Subcutaneous abdominal adipose tissue (tissue), 5 donors: ENCODE results near the gene REV1.

Experiments used
- H3K27ac ChIP-seq: one replicate; pipeline ENCODE4 v1.7.0; 2013; ENCODE audit warnings: low read depth, mild to moderate bottlenecking, inconsistent platforms, low read length, moderate library complexity
- H3K27me3 ChIP-seq, 5 donors: one replicate each; pipeline ENCODE4 v1.7.0; 2013; ENCODE audit warnings: low read length in 5 of 5, inconsistent platforms in 1 of 5; ENCODE audit not compliant: control insufficient read depth in 5 of 5, insufficient read depth in 4 of 5
- H3K36me3 ChIP-seq, 5 donors: one replicate each; pipeline ENCODE4 v1.7.0; 2013; ENCODE audit warnings: low read length in 5 of 5; ENCODE audit not compliant: control insufficient read depth in 5 of 5, insufficient read depth in 5 of 5
- H3K4me1 ChIP-seq, 5 donors: one replicate each; pipeline ENCODE4 v1.7.0; 2013; ENCODE audit warnings: low read length in 5 of 5, mild to moderate bottlenecking in 3 of 5, moderate library complexity in 1 of 5; ENCODE audit not compliant: control insufficient read depth in 5 of 5, insufficient read depth in 5 of 5
- H3K4me3 ChIP-seq, 5 donors: one replicate each; pipeline ENCODE4 v1.7.0; 2013; ENCODE audit warnings: low read length in 5 of 5, low read depth in 1 of 5
- H3K9ac ChIP-seq, 5 donors: one replicate each; pipeline ENCODE4 v1.7.0; 2013; ENCODE audit warnings: low read length in 5 of 5, mild to moderate bottlenecking in 4 of 5, moderate library complexity in 3 of 5
- H3K9me3 ChIP-seq, 5 donors: one replicate each; pipeline ENCODE4 v1.7.0; 2013; ENCODE audit warnings: low read length in 5 of 5; ENCODE audit not compliant: control insufficient read depth in 5 of 5
- donor health status: healthy.
- donor health status: healthy.
- donor health status: healthy.
- donor health status: healthy.
- donor health status: healthy.

REV1 gene

DNA sequence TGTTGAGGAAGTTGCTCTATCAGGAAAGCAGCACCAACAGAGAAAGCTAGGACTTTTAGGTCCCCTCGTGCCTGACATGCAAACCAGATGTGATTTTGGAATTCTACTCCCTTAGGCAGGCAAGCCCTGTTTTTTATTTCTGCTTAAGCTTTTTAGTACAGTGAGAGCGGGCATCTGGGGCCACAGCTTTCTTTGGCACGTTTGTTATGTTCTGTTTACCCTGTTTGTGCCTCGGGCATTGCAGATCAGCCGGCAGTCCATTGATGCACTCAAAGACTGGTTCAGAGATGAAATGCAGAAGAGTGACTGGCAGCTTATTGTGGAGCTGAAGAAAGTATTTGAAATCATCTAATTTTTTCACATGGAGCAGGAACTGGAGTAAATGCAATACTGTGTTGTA lies 90.8 kb downstream of the REV1 start:
- Histone ChIP-seq H3K9me3 (no peaks in the 10 kb centered on the region), H3K27me3 (no peaks in the 10 kb centered on the region), H3K36me3 (peaks cover 55 to 97% (median 87%) of the 10 kb centered on the region in 5 donors), H3K27ac (no peak overlapping the region), H3K4me1 (peaks cover 0 to 8% (median 4%) of the 10 kb centered on the region in 5 donors), H3K4me3 (no peak overlapping the region), H3K9ac (no peak overlapping the region)

DNA sequence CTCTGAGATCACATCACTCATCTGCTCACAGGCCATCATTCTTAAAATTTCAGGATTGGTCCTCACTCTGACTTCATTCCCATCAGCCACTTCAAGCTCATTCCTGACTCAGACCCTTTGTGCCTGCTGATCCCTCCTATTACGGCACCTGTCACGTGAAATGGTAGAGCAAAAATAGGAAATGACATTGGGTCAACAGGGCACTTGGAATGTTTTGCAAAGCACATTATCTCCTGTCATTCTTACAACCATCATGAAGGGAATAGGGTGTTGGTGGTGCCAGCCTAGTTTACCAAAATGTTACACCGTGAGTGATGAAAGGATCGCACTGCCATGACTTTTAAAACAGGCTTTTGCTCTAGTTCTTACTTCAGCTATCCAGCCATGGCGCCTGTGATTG lies 91.5 kb downstream of the REV1 start:
- no peak overlapping the region for H3K9ac ChIP-seq
- H3K9me3 ChIP-seq, result no peaks in the 10 kb centered on the region
- peaks cover 0 to 8% (median 4%) of the 10 kb centered on the region in 5 donors for H3K4me1 ChIP-seq
- H3K36me3 ChIP-seq, result peaks cover 56 to 97% (median 87%) of the 10 kb centered on the region in 5 donors
- H3K27me3 ChIP-seq, result no peaks in the 10 kb centered on the region
- H3K4me3 ChIP-seq, result no peak overlapping the region
- no peak overlapping the region for H3K27ac ChIP-seq

DNA sequence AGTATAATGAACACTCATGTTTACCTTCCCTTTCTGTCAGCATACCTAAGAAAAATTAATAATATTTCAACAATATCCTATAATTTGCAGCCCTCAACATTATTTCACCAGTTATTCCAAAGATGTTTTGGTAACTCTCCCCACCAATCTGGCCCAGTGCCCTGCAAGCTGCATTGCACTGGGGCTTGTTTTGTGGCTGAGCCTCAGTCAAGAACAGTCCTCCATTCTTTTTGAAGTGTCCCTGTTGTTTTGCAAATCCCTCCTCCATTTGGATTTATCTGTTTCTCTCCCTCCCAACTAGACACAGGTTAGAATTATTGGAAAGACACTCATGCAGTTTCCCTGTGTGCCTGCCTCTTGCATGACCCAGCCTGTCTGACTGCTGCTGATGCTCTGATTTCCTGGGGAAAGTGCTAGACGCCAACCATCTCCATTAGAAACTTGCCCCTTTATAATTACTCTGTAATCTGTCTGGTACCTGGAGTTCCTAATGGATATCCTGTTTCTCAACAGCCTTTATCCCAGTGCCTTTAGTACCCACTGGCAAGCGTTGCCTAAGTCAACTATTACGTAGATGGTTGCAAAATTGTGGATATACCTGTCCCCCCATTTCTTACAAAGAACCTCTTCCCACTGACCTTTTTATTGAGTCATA lies 92.4 kb downstream of the REV1 start:
- H3K9me3 ChIP-seq, result no peaks in the 10 kb centered on the region
- H3K9ac ChIP-seq, result peak overlapping the region in 1 of 5 donors; percentile 34
- no peak overlapping the region for H3K27ac ChIP-seq
- peaks cover 56 to 94% (median 79%) of the 10 kb centered on the region in 5 donors for H3K36me3 ChIP-seq
- H3K4me3 ChIP-seq, result no peak overlapping the region
- no peaks in the 10 kb centered on the region for H3K27me3 ChIP-seq
- H3K4me1 ChIP-seq, result peaks cover 0 to 8% (median 4%) of the 10 kb centered on the region in 5 donors

DNA sequence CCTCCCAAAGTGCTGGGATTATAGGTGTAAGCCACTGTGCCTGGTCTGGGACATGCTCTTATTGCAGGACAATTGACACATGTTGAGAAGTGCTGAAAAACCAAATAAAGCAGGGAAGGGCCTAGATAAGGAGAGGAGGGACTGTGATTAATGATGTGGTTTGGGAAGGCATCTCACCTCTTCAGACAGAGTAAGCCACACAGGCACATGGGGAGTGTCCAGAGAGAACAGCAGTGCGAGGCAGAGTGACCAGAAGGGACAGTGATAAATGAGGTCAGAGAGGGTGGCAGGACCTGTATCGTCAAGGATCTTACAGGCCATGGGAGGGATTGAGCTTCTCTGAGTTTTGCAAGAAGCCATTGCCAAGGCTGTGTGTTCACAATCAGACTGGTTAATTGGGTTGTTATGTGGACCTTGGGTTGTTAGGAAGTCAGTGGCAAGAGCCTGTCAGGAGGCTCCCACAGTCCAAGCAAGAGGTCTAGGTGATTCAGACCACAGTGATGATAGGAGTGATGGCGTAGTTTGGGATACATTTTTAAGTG lies 94.2 kb downstream of the REV1 start:
- H3K36me3 ChIP-seq, result peaks cover 52 to 89% (median 74%) of the 10 kb centered on the region in 5 donors
- H3K27me3 ChIP-seq, result no peaks in the 10 kb centered on the region
- peaks cover 0 to 8% (median 4%) of the 10 kb centered on the region in 5 donors for H3K4me1 ChIP-seq
- H3K9ac ChIP-seq, result no peak overlapping the region
- no peak overlapping the region for H3K27ac ChIP-seq
- H3K4me3 ChIP-seq, result no peak overlapping the region
- no peaks in the 10 kb centered on the region for H3K9me3 ChIP-seq

DNA sequence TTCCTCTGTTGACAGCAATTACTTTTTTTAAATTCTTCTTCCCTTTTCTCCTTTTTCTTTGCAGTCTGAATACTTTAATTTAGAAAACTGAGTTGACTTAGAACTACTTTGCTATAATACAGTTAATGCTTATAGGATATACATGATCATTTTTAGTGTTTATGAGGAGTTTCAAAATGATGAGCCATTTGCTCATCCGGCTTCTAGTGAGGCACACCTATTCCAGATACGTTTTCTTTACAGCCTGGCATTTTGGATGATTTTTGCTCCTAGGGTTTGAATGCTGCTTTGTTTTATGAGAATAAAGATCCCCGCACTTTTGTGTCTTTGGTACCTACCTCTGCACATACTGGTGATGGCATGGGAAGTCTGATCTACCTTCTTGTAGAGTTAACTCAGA lies 99.9 kb downstream of the REV1 start:
- Histone ChIP-seq H3K36me3 (peaks cover 30 to 51% (median 43%) of the 10 kb centered on the region in 5 donors), H3K4me3 (no peak overlapping the region), H3K9me3 (no peaks in the 10 kb centered on the region), H3K4me1 (no peaks in the 10 kb centered on the region), H3K27me3 (no peaks in the 10 kb centered on the region), H3K27ac (no peak overlapping the region), H3K9ac (no peak overlapping the region)

DNA sequence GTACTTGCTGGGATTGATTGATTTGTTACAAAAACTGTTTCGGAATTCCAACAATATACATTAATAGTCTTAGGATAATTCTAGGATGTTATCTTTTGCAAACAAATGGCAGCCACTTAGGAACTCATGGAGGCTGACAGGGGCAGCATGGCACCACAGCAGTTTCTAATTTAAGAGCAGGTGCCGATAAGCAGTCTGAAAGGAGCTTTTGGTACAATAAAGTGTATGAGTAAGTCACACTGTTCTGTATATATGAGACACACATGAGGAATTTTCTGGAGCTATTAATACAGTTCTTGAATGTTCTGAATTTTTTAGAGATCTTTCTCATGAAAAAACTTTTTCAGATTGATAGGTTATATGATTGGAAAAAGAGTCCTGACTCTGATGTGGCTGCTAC lies 100.4 kb downstream of the REV1 start:
- H3K27me3 ChIP-seq, result no peaks in the 10 kb centered on the region
- no peaks in the 10 kb centered on the region for H3K9me3 ChIP-seq
- H3K4me1 ChIP-seq, result no peaks in the 10 kb centered on the region
- H3K9ac ChIP-seq, result no peak overlapping the region
- no peak overlapping the region for H3K4me3 ChIP-seq
- peaks cover 26 to 50% (median 41%) of the 10 kb centered on the region in 5 donors for H3K36me3 ChIP-seq
- no peak overlapping the region for H3K27ac ChIP-seq

DNA sequence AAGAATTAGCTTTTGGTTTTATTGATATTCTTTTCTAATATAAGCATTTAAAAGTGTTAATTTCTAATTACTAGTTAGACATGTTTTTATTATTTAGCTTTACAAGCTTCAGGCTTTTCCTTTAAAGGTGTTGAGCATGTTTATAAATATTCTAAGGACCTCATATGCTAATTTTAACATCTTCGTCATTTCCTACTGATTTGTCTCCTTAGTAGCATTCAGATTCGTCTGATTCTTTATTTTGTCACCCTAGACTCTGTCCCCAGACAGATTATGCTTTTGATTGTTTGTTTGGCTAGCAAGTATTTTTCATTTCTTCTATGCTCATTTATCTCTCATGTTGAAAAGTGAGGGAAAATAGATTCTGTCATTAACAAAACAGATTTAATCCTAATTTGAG lies 100.9 kb downstream of the REV1 start:
- no peaks in the 10 kb centered on the region for H3K27me3 ChIP-seq
- H3K4me1 ChIP-seq, result no peaks in the 10 kb centered on the region
- H3K27ac ChIP-seq, result no peak overlapping the region
- H3K9me3 ChIP-seq, result no peaks in the 10 kb centered on the region
- no peak overlapping the region for H3K9ac ChIP-seq
- H3K4me3 ChIP-seq, result no peak overlapping the region
- H3K36me3 ChIP-seq, result peaks cover 22 to 49% (median 39%) of the 10 kb centered on the region in 5 donors

DNA sequence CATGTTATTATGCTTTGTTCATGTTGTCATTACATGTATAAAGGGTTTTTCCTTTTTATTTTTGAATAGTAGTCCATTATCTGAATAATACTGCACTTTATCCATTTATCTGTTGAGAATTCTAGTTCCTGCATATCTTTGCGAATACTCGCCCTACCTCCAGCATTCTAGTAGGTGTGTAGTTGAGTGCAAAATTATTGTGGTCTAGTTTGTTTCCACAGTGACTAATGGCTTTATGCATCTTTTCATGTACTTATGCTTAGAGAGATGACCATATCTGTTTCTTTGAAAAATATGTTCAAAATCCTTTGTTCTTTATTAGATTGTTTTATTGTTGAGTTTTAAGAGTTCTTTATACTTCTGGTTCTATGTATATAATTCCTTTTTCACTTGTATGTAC lies 103.8 kb downstream of the REV1 start:
- no peak overlapping the region for H3K27ac ChIP-seq
- H3K4me3 ChIP-seq, result no peak overlapping the region
- no peaks in the 10 kb centered on the region for H3K27me3 ChIP-seq
- H3K9me3 ChIP-seq, result no peaks in the 10 kb centered on the region
- peaks cover 21 to 54% (median 47%) of the 10 kb centered on the region in 5 donors for H3K36me3 ChIP-seq
- no peak overlapping the region for H3K9ac ChIP-seq
- no peaks in the 10 kb centered on the region for H3K4me1 ChIP-seq

DNA sequence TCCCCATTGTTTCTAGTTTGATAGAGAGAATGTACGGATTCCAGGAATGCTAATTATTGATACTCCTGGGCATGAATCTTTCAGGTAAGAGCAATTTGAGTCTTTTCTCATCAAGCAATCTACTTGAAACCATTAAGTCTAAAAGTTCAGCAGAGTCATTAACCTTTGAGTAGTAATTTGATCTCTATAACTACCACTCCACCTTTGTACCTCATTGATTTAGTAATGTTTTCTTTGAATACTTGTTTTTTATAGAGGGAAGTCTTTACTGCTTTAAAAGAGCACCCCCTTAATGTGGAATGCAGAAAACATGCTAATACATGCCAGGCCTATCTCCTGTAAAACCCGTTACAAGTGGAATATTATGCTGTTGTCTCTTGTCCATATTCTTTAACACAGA lies 107.7 kb downstream of the REV1 start:
- Histone ChIP-seq H3K9ac (no peak overlapping the region), H3K4me3 (no peak overlapping the region), H3K27me3 (no peaks in the 10 kb centered on the region), H3K27ac (no peak overlapping the region), H3K9me3 (no peaks in the 10 kb centered on the region), H3K4me1 (no peaks in the 10 kb centered on the region), H3K36me3 (peaks cover 31 to 69% (median 59%) of the 10 kb centered on the region in 5 donors)

DNA sequence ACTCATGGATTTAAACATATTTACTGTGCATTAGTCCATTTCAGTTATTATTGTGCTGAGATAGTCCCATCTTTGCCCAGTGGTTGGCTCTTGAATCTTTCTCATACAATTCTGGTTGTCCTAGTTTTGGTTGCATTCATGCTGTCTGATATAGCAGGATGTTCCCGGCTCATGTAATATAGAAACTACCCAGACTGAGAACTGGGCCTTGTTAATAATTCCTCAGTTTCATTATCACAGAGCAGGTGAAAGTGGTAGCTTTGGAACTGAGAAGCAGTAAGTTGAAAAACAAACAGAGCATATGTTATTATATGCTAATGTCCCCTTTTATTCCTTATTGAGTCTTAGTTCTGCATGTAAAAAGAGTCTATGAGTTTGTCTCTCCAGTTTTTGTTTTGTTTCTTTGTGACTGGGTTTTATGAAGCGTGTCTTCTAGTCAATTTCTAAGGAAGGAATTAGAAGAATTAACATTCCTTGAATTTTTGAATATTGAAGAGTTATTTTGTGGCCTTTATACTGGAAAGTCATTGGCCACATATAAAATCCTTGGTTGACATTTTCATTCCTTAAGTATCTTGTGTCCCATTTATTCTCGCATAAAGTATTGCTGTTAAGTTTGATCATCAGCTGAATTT lies 109.3 kb downstream of the REV1 start:
- H3K9me3 ChIP-seq, result no peaks in the 10 kb centered on the region
- H3K27ac ChIP-seq, result no peak overlapping the region
- H3K4me3 ChIP-seq, result no peak overlapping the region
- no peaks in the 10 kb centered on the region for H3K27me3 ChIP-seq
- H3K4me1 ChIP-seq, result no peaks in the 10 kb centered on the region
- peaks cover 38 to 77% (median 65%) of the 10 kb centered on the region in 5 donors for H3K36me3 ChIP-seq
- no peak overlapping the region for H3K9ac ChIP-seq
